Stimulated activated CD8-positive, alpha-beta memory T cell treated with anti-CD3 and anti-CD28 coated beads, Interleukin-12 subunit alpha, Interleukin-12 subunit beta, amount 100 ng/mL, for 24 hours (primary cell): ENCODE results near the gene GRB10.

Source experiments
- DNase-seq: peaks from one replicate; pipeline ENCODE4 v3.0.0-alpha.2; 2020; ENCODE audit errors: extremely low read depth

GRB10 gene

GRCh38 chr7:50655020-50655419 is 127.7 kb downstream of the GRB10 start:
- no peak for DNase-seq

- DNase-seq: no peak
Observed at GRCh38 chr7:50653981-50654425, 128.7 kb downstream of the GRB10 start.

- DNase-seq: no peak
Observed at GRCh38 chr7:50653126-50653864, 129.4 kb downstream of the GRB10 start.

- DNase-seq: no peak
Observed at GRCh38 chr7:50652400-50653125, 130.1 kb downstream of the GRB10 start.

- no peak for DNase-seq
Observed at GRCh38 chr7:50651271-50651989, 131.3 kb downstream of the GRB10 start.

- DNase-seq: no peak
Observed at GRCh38 chr7:50650057-50650664, 132.5 kb downstream of the GRB10 start.

- no peak for DNase-seq
Observed at GRCh38 chr7:50649259-50649885, 133.3 kb downstream of the GRB10 start.

GRCh38 chr7:50648570-50649169 is 134.0 kb downstream of the GRB10 start:
- DNase-seq: no peak

- DNase-seq: no peak
Observed at GRCh38 chr7:50648076-50648475, 134.6 kb downstream of the GRB10 start.

- no peak for DNase-seq
Observed at GRCh38 chr7:50647286-50647980, 135.3 kb downstream of the GRB10 start.

- DNase-seq: no peak
Observed at GRCh38 chr7:50646069-50646468, 136.6 kb downstream of the GRB10 start.

GRCh38 chr7:50645186-50645585 is 137.5 kb downstream of the GRB10 start:
- no peak for DNase-seq

GRCh38 chr7:50644586-50644985 is 138.1 kb downstream of the GRB10 start:
- no peak for DNase-seq

- no peak for DNase-seq
Observed at GRCh38 chr7:50644114-50644513, 138.6 kb downstream of the GRB10 start.

GRCh38 chr7:50641442-50642405 is 141.0 kb downstream of the GRB10 start:
- DNase-seq: no peak

- no peak for DNase-seq
Observed at GRCh38 chr7:50640779-50641178, 141.9 kb downstream of the GRB10 start.

- no peak for DNase-seq
Observed at GRCh38 chr7:50640256-50640655, 142.4 kb downstream of the GRB10 start.

GRCh38 chr7:50637725-50638643 is 144.7 kb downstream of the GRB10 start:
- DNase-seq: no peak
